H4 (cell line): Measurements from ENCODE around the gene FHOD3. TPM values are rescaled to one million over a fixed set of nuclear protein-coding genes. Genes with fewer than 3 reads are reported as not detected.
"Not testable (repeated sequence)": the region's sequence is repeated elsewhere in the genome, so short reads cannot be mapped to it uniquely, and the experiment has no call there.

Source experiments
- DNase-seq: peaks from one replicate; pipeline ENCODE4 v3.0.0-alpha.2; 2015; ENCODE audit warnings: low spot score
- total RNA-seq: library from RNA; depleted of rRNA; stranded (reverse); fragments of >200 nt; shearing (Covaris generic); gene quantifications from 2 replicates; pipeline ENCODE4 v1.2.3, GENCODE V29; 2014

Gene FHOD3
- total RNA-seq, 1 experiment from 2014 or later = 6.1 TPM

GRCh38 chr18:36708366-36708765 is 410.9 kb downstream of the FHOD3 start:
- no peak for DNase-seq

GRCh38 chr18:36709315-36709714 is 411.8 kb downstream of the FHOD3 start:
- DNase-seq = no peak

- no peak for DNase-seq
Observed at GRCh38 chr18:36711014-36711725, 413.7 kb downstream of the FHOD3 start.

GRCh38 chr18:36711813-36712444 is 414.4 kb downstream of the FHOD3 start:
- peak; percentile 86 for DNase-seq

GRCh38 chr18:36714476-36714875 is 417.0 kb downstream of the FHOD3 start:
- no peak for DNase-seq

GRCh38 chr18:36717422-36718110 is 420.1 kb downstream of the FHOD3 start:
- no peak for DNase-seq

- no peak for DNase-seq
Observed at GRCh38 chr18:36718705-36719328, 421.3 kb downstream of the FHOD3 start.

GRCh38 chr18:36719630-36720029 is 422.1 kb downstream of the FHOD3 start:
- no peak for DNase-seq

- not testable (repeated sequence) for DNase-seq
Observed at GRCh38 chr18:36721351-36721750, 423.8 kb downstream of the FHOD3 start.

GRCh38 chr18:36724169-36724568 is 426.7 kb downstream of the FHOD3 start:
- DNase-seq = no peak

GRCh38 chr18:36724591-36725001 is 427.1 kb downstream of the FHOD3 start:
- no peak for DNase-seq

GRCh38 chr18:36728345-36728744 is 430.8 kb downstream of the FHOD3 start:
- no peak for DNase-seq

GRCh38 chr18:36729197-36729596 is 431.7 kb downstream of the FHOD3 start:
- no peak for DNase-seq

GRCh38 chr18:36732264-36732663 is 434.8 kb downstream of the FHOD3 start:
- no peak for DNase-seq

GRCh38 chr18:36733150-36733549 is 435.6 kb downstream of the FHOD3 start:
- DNase-seq = no peak

GRCh38 chr18:36734596-36734995 is 437.1 kb downstream of the FHOD3 start:
- DNase-seq = no peak

- DNase-seq = no peak
Observed at GRCh38 chr18:36735130-36735529, 437.6 kb downstream of the FHOD3 start.

GRCh38 chr18:36736094-36736493 is 438.6 kb downstream of the FHOD3 start:
- DNase-seq = no peak

GRCh38 chr18:36737316-36737715 is 439.8 kb downstream of the FHOD3 start:
- DNase-seq = no peak

- DNase-seq = no peak
Observed at GRCh38 chr18:36744261-36744876, 446.9 kb downstream of the FHOD3 start.

GRCh38 chr18:36745219-36745975 is 447.9 kb downstream of the FHOD3 start:
- no peak for DNase-seq
